GM12891 (cell line): ENCODE data around the gene ACBD4.

Experiments used
- POLR2A ChIP-seq: IDR thresholded peaks from 2 replicates; pipeline ENCODE4 v1.6.1; 2011; ENCODE audit warnings: low read depth, low read length, control low read depth
- POLR2AphosphoS5 ChIP-seq: IDR thresholded peaks from 2 replicates; pipeline ENCODE4 v1.6.1; 2011; ENCODE audit warnings: low read depth, low read length, control low read depth

DNA sequence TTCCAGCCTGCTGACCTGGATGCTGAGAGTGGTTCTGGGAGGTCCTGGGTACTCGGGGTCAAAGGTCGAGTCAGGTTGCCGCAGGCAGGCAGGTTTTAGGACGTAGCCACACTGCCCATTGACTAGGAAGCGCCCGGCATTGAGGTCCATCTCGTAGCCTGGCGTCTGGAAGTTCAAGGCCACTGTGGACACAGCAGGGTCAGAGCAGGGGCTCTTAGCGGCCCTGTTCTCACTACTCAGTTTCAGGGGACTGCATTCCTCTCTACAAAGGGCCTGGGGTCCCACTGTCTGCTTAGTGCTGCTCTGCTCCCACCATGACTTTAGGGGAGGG is 22.1 kb upstream of the ACBD4 start:
- TF ChIP-seq POLR2A (no peak), POLR2AphosphoS5 (no peak)
